IPS-NIHi11 (cell line): ENCODE measurements around the gene VKORC1L1.
"Not testable (repeated sequence)": the region's sequence is repeated elsewhere in the genome, so short reads cannot be mapped to it uniquely, and the experiment has no call there.

Experiments used
- DNase-seq: peaks from one replicate; pipeline ENCODE4 v3.0.0; 2012; ENCODE audit warnings: mixed read lengths, low spot score

The VKORC1L1 gene

GRCh38 chr7:65885533-65885932, 12.7 kb downstream of the VKORC1L1 start:
- DNase-seq, result not testable (repeated sequence)

DNA sequence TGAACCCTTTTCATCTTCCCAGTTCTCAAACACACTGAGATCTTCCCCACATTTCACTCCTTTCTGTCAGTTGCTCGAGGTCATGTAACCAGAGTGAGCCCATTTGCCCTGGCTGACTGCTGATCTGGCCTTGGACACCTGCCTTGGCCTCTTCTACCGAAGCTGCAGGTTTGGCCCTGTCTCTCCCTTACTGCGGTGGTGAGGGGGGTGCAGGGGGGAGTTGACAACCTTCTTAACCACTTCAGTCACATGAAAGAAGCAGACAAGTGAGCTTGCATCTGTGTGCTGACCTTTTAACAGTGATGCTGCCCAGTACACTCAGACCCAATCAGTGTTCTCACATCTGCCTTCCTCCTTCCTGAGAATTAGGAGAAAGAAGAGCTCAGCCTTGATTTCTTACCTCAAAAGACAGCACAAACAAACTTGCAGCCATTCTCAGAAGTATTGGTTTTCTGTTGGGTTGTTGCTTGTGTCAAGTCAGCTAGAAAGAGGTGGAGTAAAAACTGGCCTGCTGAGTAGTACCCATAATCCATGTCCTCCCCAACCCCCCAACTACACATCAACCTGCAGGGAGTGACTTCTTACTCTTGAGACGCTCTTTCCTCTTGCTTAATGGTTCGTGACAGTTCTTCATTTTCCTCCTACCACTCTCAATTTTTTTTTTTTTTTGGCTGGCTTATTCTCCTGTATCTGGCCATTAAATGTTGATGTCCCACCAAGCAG, 15.7 kb downstream of the VKORC1L1 start:
- not testable (repeated sequence) for DNase-seq

DNA sequence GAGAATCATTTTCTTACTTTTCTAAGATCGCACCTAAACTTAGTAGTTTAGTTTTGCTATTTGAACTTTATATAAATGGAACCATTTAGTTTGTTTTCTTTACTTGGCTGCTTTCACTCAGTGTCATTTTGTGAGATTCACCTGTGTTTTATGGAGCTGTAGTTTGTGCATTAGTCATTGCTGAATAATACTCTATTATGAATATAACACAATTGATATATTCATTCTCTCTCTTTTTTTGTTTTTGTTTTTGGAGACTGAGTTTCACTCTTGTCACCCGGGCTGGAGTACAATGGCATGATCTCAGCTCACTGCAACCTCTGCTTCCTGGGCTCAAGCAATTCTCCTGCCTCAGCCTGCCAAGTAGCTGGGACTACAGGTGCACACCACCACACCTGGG, 16.8 kb downstream of the VKORC1L1 start:
- not testable (repeated sequence) for DNase-seq

GRCh38 chr7:65892161-65892560, 19.3 kb downstream of the VKORC1L1 start:
- no peak for DNase-seq

DNA sequence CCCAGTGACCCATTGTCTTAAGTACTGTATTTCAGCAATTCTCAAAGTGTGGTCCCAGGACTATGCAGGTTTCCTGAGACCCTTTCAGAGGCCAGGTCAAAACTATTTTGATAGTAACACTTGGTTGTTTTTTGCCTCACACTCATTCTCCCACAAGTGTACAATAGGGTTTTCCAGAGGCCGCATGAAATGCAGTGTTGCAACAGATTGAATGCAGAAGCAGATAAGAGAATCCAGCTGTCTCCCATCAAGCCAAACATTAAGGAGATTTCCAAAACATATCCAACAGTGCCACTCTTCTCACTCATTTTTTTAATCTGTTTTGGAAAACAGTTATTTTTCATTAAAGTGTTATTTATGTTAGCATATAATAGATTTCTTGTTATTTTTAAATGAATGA, 20.0 kb downstream of the VKORC1L1 start:
- no peak for DNase-seq

DNA sequence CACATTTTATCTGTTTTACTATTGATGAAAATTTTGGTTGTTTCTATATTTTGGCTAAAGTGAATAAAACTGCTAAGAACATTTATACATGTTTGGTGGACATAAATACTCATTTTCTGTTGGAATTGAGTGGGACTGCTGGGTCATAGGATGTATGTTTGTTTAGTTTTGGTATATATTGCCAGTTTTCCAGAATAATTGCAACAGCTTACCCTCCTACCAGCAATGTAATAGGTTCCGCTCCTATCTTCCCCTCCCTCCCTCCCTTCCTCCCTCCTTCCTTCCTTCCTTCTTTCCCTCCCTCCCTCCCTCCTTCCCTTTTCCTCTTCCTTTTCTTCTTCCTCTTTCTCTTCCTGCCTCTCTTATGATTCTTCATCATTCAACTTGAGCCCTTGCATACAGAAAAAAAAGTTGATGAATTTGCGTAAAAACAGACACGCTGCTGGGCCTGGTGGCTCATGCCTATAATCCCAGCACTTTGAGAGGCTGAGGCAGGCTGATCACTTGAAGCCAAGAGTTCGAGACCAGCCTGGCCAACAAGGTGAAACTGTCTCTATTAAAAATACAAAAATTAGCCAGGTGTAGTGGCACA, 23.5 kb downstream of the VKORC1L1 start:
- no peak for DNase-seq

DNA sequence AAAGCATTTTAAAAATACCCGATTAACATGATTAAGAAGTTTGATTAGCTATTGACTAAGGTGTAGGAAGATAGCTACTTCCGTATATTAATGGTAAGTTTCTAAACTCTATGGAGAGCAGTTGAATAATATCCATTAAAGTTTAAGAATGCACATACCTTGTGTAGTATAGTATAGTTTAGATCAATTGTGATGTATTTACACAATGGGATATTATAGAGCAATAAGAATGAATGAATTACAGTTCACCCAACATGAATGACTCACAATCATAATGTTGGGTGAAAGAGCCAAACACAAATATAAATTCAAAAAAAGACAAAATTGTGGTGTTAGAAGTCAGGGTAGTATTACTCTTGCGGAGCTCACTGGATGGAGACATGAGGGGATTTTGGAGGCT, 24.4 kb downstream of the VKORC1L1 start:
- DNase-seq, result not testable (repeated sequence)

GRCh38 chr7:65898677-65899447, 26.0 kb downstream of the VKORC1L1 start:
- DNase-seq, result not testable (repeated sequence)

- no peak for DNase-seq
Observed at GRCh38 chr7:65902306-65902705, 29.4 kb downstream of the VKORC1L1 start.

- no peak for DNase-seq
Observed at GRCh38 chr7:65907501-65908198, 34.8 kb downstream of the VKORC1L1 start.

GRCh38 chr7:65910237-65910636, 37.4 kb downstream of the VKORC1L1 start:
- DNase-seq, result no peak

DNA sequence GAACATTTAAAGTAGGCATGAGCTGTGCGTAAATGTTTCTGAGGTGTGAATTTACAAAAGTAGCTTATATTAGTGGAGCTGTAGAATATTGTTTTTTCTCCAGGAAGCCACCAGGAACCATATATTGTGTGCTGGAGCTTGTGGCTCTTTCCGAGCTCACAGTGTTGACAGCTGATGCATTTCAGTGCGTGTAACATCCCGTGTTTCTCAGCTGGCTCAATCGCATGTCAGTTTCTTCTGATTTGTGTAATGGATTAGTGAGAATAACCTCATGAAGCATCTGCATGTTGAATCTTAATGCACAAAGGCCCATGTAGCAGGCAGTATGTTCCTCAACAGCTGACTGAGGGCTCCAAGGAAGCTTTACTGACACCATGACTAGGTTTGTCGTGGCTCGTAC, 39.4 kb downstream of the VKORC1L1 start:
- no peak for DNase-seq

DNA sequence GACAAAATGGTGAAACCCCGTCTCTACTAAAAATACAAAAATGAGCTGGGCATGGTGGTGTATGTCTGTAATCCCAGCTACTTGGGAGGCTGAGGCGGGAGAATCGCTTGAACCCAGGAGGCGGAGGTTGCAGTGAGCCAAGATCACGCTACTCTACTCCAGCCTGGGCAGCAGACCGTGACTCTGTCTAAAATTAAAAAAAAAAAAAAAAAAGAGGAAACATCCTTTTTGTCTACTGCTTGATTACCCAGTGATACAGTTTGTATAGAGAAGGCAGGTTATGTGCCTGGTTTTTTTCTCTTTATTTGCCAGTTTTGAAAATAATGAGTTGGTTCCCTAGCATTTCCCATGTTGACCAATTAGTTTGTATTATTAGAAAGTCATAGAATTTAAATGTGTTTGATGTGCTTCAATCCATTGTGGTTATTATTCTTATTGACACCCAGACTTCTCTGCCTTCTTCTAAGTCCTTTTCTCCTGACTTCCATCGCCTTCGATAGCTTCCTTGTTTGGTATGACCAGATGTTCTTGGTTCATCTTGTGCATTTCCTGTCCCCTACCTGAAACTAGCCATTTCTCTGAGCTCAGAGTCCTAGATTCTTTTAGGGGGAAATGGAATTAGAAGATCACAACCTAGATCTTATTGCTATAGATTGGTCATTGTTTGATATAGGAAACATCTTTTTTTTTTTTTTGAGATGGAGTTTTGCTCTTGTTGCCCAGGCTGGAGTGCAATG, 43.2 kb downstream of the VKORC1L1 start:
- no peak for DNase-seq

DNA sequence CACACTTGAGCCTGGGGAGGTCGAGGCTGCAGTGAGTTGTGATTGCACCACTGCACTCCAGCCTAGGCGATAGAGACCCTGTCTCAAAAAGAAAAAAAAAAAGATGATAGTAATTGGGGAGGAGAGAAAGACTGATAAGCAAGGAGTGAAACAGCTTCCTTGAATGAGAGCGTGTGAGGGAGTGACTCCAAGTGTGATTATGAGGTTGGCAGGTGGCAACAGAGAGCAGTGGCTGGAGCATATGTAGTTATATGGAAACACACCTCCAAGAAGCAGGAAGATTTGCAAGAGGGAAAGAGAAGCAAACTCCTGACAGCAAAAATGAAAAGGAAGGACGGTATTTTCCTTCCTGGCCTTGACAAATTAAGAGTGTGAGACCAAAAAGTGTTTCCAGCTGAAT, 50.4 kb downstream of the VKORC1L1 start:
- DNase-seq, result no peak

DNA sequence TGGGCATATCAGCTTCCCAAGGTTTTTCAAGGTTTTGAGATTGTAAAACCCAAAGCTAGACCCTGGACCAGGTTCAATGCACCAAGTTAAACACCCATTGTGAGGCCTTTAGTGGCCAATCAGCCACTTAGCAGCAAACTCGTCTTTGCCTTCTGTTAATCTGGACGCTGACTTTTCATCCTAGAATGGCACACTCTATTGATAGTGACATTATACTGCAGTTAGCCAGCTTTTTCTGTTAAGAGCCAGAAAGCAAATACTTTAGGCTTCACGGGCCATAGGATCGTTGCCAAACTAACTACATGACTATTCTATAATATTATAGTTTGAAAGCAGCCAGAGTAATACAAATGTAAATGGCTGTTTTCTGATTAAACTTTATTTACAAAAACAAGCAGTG, 51.3 kb downstream of the VKORC1L1 start:
- no peak for DNase-seq

DNA sequence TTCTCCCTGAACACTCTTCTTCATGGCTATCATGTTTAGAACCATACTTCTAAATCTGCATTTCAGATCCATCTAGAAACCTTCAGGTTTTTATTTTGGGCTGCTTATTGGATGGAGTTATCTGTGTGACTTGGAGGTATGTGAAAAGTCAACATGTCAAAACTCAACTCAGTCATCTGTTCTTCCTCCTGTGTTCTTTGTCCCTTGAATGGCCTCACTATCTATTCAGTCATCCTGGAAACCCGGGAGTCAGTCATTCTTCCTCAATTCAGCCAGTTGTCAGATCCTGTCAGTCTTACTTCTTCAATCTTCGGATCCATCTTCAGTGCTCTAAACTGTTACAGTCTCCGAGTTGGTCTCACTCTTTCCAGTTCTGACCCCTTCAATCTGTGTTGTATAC, 52.2 kb downstream of the VKORC1L1 start:
- no peak for DNase-seq

- DNase-seq, result no peak
Observed at GRCh38 chr7:65926588-65926987, 53.7 kb downstream of the VKORC1L1 start.

DNA sequence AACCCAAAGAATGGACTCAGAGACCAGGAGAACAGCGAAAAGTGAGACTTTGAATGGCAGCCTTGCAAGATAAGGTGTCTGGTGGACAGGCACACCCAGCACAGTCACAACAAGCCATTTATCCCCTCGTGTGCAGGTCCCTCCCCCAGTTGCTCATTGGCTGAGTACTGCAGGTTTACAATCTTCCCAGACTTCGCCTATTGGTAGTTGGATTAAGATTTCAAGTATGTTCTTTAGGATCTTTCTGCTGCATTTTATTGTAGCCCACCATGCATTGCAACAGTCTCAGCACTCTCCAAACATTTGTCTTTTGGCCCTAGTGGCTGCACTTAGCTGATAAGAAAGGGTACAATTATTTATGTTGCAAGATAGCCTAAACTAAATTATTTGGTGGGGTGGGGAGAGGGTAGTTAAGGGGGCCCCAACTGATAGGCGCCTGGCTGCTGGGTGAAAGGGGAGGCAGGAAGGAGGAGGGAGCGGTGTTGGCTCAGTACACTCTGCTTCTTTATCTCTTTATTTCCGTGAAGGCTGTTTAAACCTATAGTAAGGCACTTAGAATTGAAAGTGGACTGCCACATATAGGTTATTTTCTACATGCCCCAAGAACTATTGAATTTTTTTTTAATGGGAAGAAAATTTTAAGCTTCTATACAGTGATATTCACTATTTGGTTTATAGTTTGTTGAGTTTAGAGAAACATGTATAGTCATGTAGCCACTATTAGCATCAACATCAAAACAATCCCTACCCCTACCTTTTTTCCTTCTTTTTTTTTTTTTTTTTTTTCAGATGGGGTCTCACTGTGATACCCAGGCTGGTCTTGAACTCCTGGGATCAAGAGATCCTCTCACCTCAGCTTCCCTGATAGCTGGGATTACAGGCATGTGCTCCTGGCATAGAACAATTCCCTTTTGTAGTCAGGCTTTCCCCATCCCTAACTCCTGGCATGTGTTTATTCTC, 54.9 kb downstream of the VKORC1L1 start:
- DNase-seq, result no peak

DNA sequence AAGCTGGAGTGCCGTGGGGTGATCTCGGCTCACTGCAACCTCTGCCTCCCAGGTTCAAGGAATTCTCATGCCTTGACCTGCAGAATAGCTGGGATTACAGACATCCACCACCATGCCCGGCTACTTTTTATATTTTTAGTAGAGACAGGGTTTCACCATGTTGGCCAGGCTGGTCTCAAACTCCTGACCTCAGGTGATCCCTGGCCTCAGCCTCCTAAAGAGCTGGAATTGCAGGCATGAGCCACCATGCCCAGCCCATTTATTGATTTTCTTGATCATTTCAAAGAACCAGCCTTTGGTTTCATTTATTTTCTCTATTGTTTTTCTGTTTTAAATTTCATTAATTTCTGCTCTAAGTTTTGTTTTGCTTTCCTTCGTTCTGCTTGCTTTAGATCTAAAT, 58.8 kb downstream of the VKORC1L1 start:
- DNase-seq, result no peak

GRCh38 chr7:65937296-65937695, 64.4 kb downstream of the VKORC1L1 start:
- no peak for DNase-seq
